H1 (cell line): Measurements from ENCODE around the gene NUP98. TPM values are rescaled to one million over a fixed set of nuclear protein-coding genes. Genes with fewer than 3 reads are reported as not detected.
A peak's percentile ranks its signal among the peaks of the same experiment; 100 is the strongest.

ENCODE experiments used
- CTCF ChIA-PET: fragments of 300-600 bp; sonication (Branson Sonifier 250); formaldehyde crosslinking; loops from one replicate; lab custom pipeline; 2021; ENCODE audit not compliant: partially characterized antibody; lab: Charles Lee
- POLR2A ChIA-PET: fragments of 300-600 bp; sonication (Branson Sonifier 250); formaldehyde crosslinking; loops from one replicate; lab custom pipeline; 2021; ENCODE audit warnings: inconsistent platforms; ENCODE audit not compliant: partially characterized antibody; lab: Charles Lee
- DNase-seq, 2 experiments: peaks; one replicate each; pipeline versions ENCODE4 v3.0.0 to v3.0.0-alpha.2; 2010 to 2022; ENCODE audit warnings: low spot score in 2 of 2, low read depth in 1 of 2, mixed read lengths in 1 of 2
- FAIRE-seq: peaks from 2 replicates; lab custom pipeline; 2011; peaks lifted over from hg19 to GRCh38; lab: Jason Lieb, UNC
- H2AFZ ChIP-seq: 2 replicates; pipeline ENCODE4 v1.8.1; 2012; ENCODE audit warnings: low read length, inconsistent platforms
- H2AK5ac ChIP-seq: 2 replicates; pipeline ENCODE4 v1.6.1; 2013; ENCODE audit warnings: low read depth, low read length
- H2BK120ac ChIP-seq: replicated peaks from 2 replicates; pipeline ENCODE3; 2013; ENCODE audit warnings: low read depth, low read length, inconsistent platforms
- H2BK12ac ChIP-seq: 2 replicates; pipeline ENCODE4 v1.6.1; 2013; ENCODE audit warnings: low read depth, low read length
- H2BK15ac ChIP-seq: 2 replicates; pipeline ENCODE4 v1.6.1; 2013; ENCODE audit warnings: low read length
- H2BK20ac ChIP-seq: 2 replicates; pipeline ENCODE4 v1.6.1; 2013; ENCODE audit warnings: low read length
- H2BK5ac ChIP-seq: 2 replicates; pipeline ENCODE4 v1.6.1; 2013; ENCODE audit warnings: low read depth, low read length
- H3K14ac ChIP-seq: 2 replicates; pipeline ENCODE4 v1.6.1; 2013; ENCODE audit warnings: inconsistent platforms; ENCODE audit not compliant: insufficient read length
- H3K18ac ChIP-seq: 2 replicates; pipeline ENCODE4 v1.6.1; 2013; ENCODE audit warnings: low read length; ENCODE audit errors: extremely low read depth
- H3K23ac ChIP-seq: 2 replicates; pipeline ENCODE4 v1.6.1; 2013; ENCODE audit warnings: inconsistent platforms; ENCODE audit not compliant: insufficient read length
- H3K23me2 ChIP-seq: 2 replicates; pipeline ENCODE4 v1.6.1; 2013; ENCODE audit warnings: low read depth, low read length
- H3K27ac ChIP-seq: 2 replicates; pipeline ENCODE4 v1.6.1; 2011; ENCODE audit warnings: low read depth, low read length, inconsistent platforms
- H3K27me3 ChIP-seq, 4 experiments: replicated peaks in 1 of 4; 1 replicate in 1 of 4; 2 replicates in 3 of 4; pipeline versions ENCODE4 v1.6.1 to v1.8.1; 2011 to 2013; ENCODE audit warnings: low read length in 3 of 4, mild to moderate bottlenecking in 3 of 4, inconsistent platforms in 2 of 4, mixed read lengths in 2 of 4, moderate library complexity in 1 of 4; ENCODE audit not compliant: control insufficient read depth in 3 of 4, insufficient read depth in 3 of 4; ENCODE audit errors: extremely low read depth in 1 of 4
- H3K36me3 ChIP-seq, 4 experiments: 2 replicates each; pipeline versions ENCODE4 v1.6.1 to v1.8.1; 2011 to 2013; ENCODE audit warnings: mild to moderate bottlenecking in 4 of 4, low read length in 3 of 4, moderate library complexity in 2 of 4, control low read depth in 1 of 4, inconsistent platforms in 1 of 4; ENCODE audit not compliant: insufficient read depth in 4 of 4, control insufficient read depth in 2 of 4
- H3K4ac ChIP-seq: replicated peaks from 2 replicates; pipeline ENCODE3; 2013; ENCODE audit warnings: low read length, low read depth, mixed read lengths, inconsistent platforms; ENCODE audit not compliant: insufficient read length
- H3K4me1 ChIP-seq, 4 experiments: replicated peaks in 1 of 4; 1 replicate in 1 of 4; 2 replicates in 3 of 4; pipeline versions ENCODE4 v1.6.1 to v1.8.1; 2011 to 2013; ENCODE audit warnings: low read length in 3 of 4, inconsistent platforms in 2 of 4, mixed read lengths in 1 of 4; ENCODE audit not compliant: insufficient read depth in 4 of 4, control insufficient read depth in 3 of 4
- H3K4me2 ChIP-seq, 2 experiments: 2 replicates each; pipeline versions ENCODE4 v1.6.1 to v1.8.1; 2011 to 2013; ENCODE audit warnings: low read depth in 2 of 2, low read length in 2 of 2, control low read depth in 1 of 2, inconsistent platforms in 1 of 2, mild to moderate bottlenecking in 1 of 2; ENCODE audit not compliant: insufficient read depth in 1 of 2
- H3K4me3 ChIP-seq, 4 experiments: fragments of 200-600, 300-600 bp in 1 of 4; sonication (generic), shearing (Covaris generic), sonication (Bioruptor Twin) in 1 of 4; 2 replicates each; pipeline versions ENCODE4 v1.5.1 to v1.8.1; 2011 to 2016; ENCODE audit warnings: low read length in 4 of 4, low read depth in 3 of 4, control low read depth in 2 of 4, inconsistent platforms in 2 of 4, mild to moderate bottlenecking in 2 of 4, mixed read lengths in 1 of 4, moderate library complexity in 1 of 4; ENCODE audit not compliant: insufficient read depth in 2 of 4; ENCODE audit errors: extremely low read depth in 1 of 4
- H3K56ac ChIP-seq: replicated peaks from 2 replicates; pipeline ENCODE3; 2013; ENCODE audit warnings: low read depth, mild to moderate bottlenecking, mixed read lengths, low read length, inconsistent platforms; ENCODE audit not compliant: insufficient read length
- H3K79me1 ChIP-seq: 2 replicates; pipeline ENCODE4 v1.6.1; 2013; ENCODE audit warnings: low read depth, low read length, control low read depth
- H3K79me2 ChIP-seq, 2 experiments: 2 replicates each; pipeline versions ENCODE4 v1.6.1 to v1.8.1; 2012 to 2013; ENCODE audit warnings: low read length in 2 of 2, mild to moderate bottlenecking in 2 of 2, inconsistent platforms in 1 of 2; ENCODE audit not compliant: insufficient read depth in 2 of 2, control insufficient read depth in 1 of 2
- H3K9ac ChIP-seq, 4 experiments: replicated peaks in 1 of 4; 1 replicate in 1 of 4; 2 replicates in 3 of 4; pipeline versions ENCODE4 v1.6.1 to v1.8.1; 2011 to 2013; ENCODE audit warnings: low read depth in 3 of 4, low read length in 3 of 4, control low read depth in 2 of 4, mild to moderate bottlenecking in 2 of 4, moderate library complexity in 2 of 4, inconsistent platforms in 1 of 4; ENCODE audit errors: extremely low read depth in 1 of 4
- H3K9me3 ChIP-seq, 2 experiments: 2 replicates each; pipeline versions ENCODE4 v1.6.1 to v1.8.1; 2012 to 2013; ENCODE audit warnings: mild to moderate bottlenecking in 2 of 2, moderate library complexity in 2 of 2, control low read depth in 1 of 2, inconsistent platforms in 1 of 2, low read depth in 1 of 2, low read length in 1 of 2, mixed read lengths in 1 of 2; ENCODE audit not compliant: insufficient read depth in 2 of 2
- H4K20me1 ChIP-seq, 2 experiments: replicated peaks in 1 of 2; 2 replicates each; pipeline versions ENCODE3 to v1.8.1; 2011 to 2013; ENCODE audit warnings: inconsistent platforms in 2 of 2, low read length in 2 of 2, mild to moderate bottlenecking in 1 of 2; ENCODE audit not compliant: insufficient read depth in 2 of 2, control insufficient read depth in 1 of 2
- H4K5ac ChIP-seq: 2 replicates; pipeline ENCODE4 v1.6.1; 2013; ENCODE audit warnings: low read length, low read depth, mixed read lengths, inconsistent platforms; ENCODE audit not compliant: insufficient read length
- H4K8ac ChIP-seq: 2 replicates; pipeline ENCODE4 v1.8.0; 2013; ENCODE audit warnings: mild to moderate bottlenecking, moderate library complexity, low read length, inconsistent platforms; ENCODE audit not compliant: insufficient read depth; ENCODE audit errors: extremely low read depth
- H4K91ac ChIP-seq: replicated peaks from 2 replicates; pipeline ENCODE3; 2013; ENCODE audit warnings: low read length, mixed read lengths, inconsistent platforms; ENCODE audit not compliant: insufficient read length
- ASH2L ChIP-seq: fragments of 200-600, 300-600 bp; sonication (generic); IDR thresholded peaks from one replicate; pipeline ENCODE4 v1.7.1; 2017; ENCODE audit warnings: low read length
- SIX5 ChIP-seq: IDR thresholded peaks from 2 replicates; pipeline ENCODE4 v1.6.1; 2011; ENCODE audit warnings: mild to moderate bottlenecking, low read depth, low read length
- WGBS, 2 experiments: shearing (Covaris generic) in 1 of 2; methylation state at CpG; one replicate each; pipeline versions ENCODE4 v1.1.6 to v1.1.7; 2013 to 2015; ENCODE audit warnings: low lambda C conversion rate in 2 of 2, mixed read lengths in 2 of 2, inconsistent platforms in 1 of 2, low coverage in 1 of 2, missing lambda C conversion rate in 1 of 2; ENCODE audit not compliant: insufficient replicate concordance in 2 of 2, insufficient coverage in 1 of 2, insufficient read length in 1 of 2; ENCODE audit errors: extremely low coverage in 1 of 2, missing lambda C conversion rate in 1 of 2; 5-methylcytosine and 5-hydroxymethylcytosine counted together
- polyA plus RNA-seq, 7 experiments: library from polyadenylated mRNA; depleted of rRNA in 3 of 7; stranded (reverse) in 5 of 7; unstranded in 2 of 7; fragments of >200 nt in 5 of 7; fragments of 200-250 nt in 2 of 7; gene quantifications; 1 replicate in 5 of 7; 2 replicates in 1 of 7; 4 replicates in 1 of 7; pipeline versions ENCODE4 v1.2.1 to v1.2.3, GENCODE V29; 2011 to 2013; ENCODE audit warnings: missing spikeins in 2 of 7, mixed read lengths in 2 of 7
- total RNA-seq: library from RNA; stranded (reverse); fragmentation: NEBNext Ultra II Directional; extraction: Animal tissue kit (Norgen Biotek cat#: 25700); gene quantifications from 2 replicates; pipeline ENCODE4 v1.2.1, GENCODE V29; 2021

Gene NUP98
- total and polyA plus RNA-seq, 2 of the 8 experiments (the other 6 are each of a cell fraction or from before 2014, with no cell fraction given): 98.6 to 261 TPM

GRCh38 chr11:3840870-3841425 lies 43.6 kb upstream of the NUP98 start, which contains the start of gene RHOG:
TSS of gene RHOG (minus strand) at chr11:3840959. CDS start at chr11:3828138, 12,821 bp downstream.
- CTCF ChIA-PET: interaction anchor here (0.9 to 20.2 kb wide), 18 partner anchors 9 to 228 kb away, joined by 3 to 422 read pairs (median 5); partner anchors contain the start of gene STIM1
- peak within 1 kb of the TSS in 3 of 4 experiments; percentile 52 to 64 (median 58); a peak in 5 of 7 replicates for H3K9ac ChIP-seq
- DNase-seq: peak in 1 of 2 experiments; percentile 89
- H2AFZ ChIP-seq: no peak within 1 kb of the TSS
- H2BK15ac ChIP-seq: no peak within 1 kb of the TSS; the same call in 1 of the 2 replicates
- no peak within 1 kb of the TSS for H3K4ac ChIP-seq
- H3K18ac ChIP-seq: peak within 1 kb of the TSS; percentile 83
- H4K5ac ChIP-seq: peak within 1 kb of the TSS; percentile 65
- H3K4me1 ChIP-seq: peaks cover 5 to 14% (median 8%) of the 10 kb centered on the region in 4 experiments; a peak in 4 of 7 replicates
- 5% methylated on average over 8 of the region's 42 CpGs; no CpG with 5 or more reads in 1 of the 2 experiments for WGBS, 2 experiments
- no peak within 1 kb of the TSS; the same call in 1 of the 2 replicates for H2BK20ac ChIP-seq
- H3K23ac ChIP-seq: no peak within 1 kb of the TSS
- TF ChIP-seq SIX5 (no peak), ASH2L (peak; percentile 18)
- TF ChIP-seq, all 59 proteins: peak for 1
- Histone ChIP-seq H3K79me1 (peaks cover 14% of the 10 kb centered on the region), H2BK12ac (0 out of 2 replicates have a peak within 1 kb of the TSS, but pooled peaks have one; percentile 39), H3K9me3 (no peaks in the 10 kb centered on the region), H2AK5ac (peak within 1 kb of the TSS; percentile 76; the same call in 1 of the 2 replicates), H3K36me3 (peaks cover 0 to 3% (median 0%) of the 10 kb centered on the region in 4 experiments; a peak in 1 of 8 replicates), H2BK120ac (no peak within 1 kb of the TSS), H3K23me2 (peaks cover 10% of the 10 kb centered on the region), H3K56ac (peak within 1 kb of the TSS; percentile 4), H3K27ac (no peak within 1 kb of the TSS), H3K14ac (no peak within 1 kb of the TSS), H3K4me3 (peak within 1 kb of the TSS; percentile 76 to 97 (median 77)), H4K91ac (peak within 1 kb of the TSS; percentile 45), H4K8ac (no peak within 1 kb of the TSS; the same call in 1 of the 2 replicates), H3K79me2 (peaks cover 8 to 35% of the 10 kb centered on the region in 2 experiments), H3K27me3 (peaks cover 0 to 3% (median 0%) of the 10 kb centered on the region in 4 experiments; a peak in 1 of 7 replicates), H4K20me1 (peaks cover 10 to 14% of the 10 kb centered on the region in 2 experiments), H3K4me2 (peak within 1 kb of the TSS; percentile 85 to 92), H2BK5ac (peak within 1 kb of the TSS; percentile 71; the same call in 1 of the 2 replicates)
- FAIRE-seq: no peak
- POLR2A ChIA-PET: interaction anchor here (0.6 to 5.7 kb wide), 8 partner anchors 10 to 426 kb away, joined by 3 to 29 read pairs (median 4); partner anchors contain the start of gene STIM1
